Vagina (tissue), 2 donors: ENCODE measurements around the gene MGMT. TPM values are rescaled to one million over a fixed set of nuclear protein-coding genes. Genes with fewer than 3 reads are reported as not detected.

Experiments used
- DNase-seq, 2 donors: peaks; one replicate each; pipeline ENCODE4 v3.0.0-alpha.2; 2017; ENCODE audit errors: extremely low spot score in 2 of 2
- H3K27ac ChIP-seq: fragments of 200-600 bp; sonication (generic); one replicate; pipeline ENCODE4 v1.5.1; 2019
- H3K27me3 ChIP-seq: fragments of 200-600 bp; sonication (generic); one replicate; pipeline ENCODE4 v1.5.1; 2019
- H3K36me3 ChIP-seq, 2 donors: fragments of 200-600 bp; sonication (generic); one replicate each; pipeline ENCODE4 v1.5.1; 2017 to 2019
- H3K4me1 ChIP-seq: fragments of 200-600 bp; sonication (generic); one replicate; pipeline ENCODE4 v1.5.1; 2019
- H3K4me3 ChIP-seq, 2 donors: fragments of 200-600 bp; sonication (generic); 1 replicate in 1 of 2; 2 replicates in 1 of 2; pipeline ENCODE4 v1.5.1; 2016 to 2019
- H3K9me3 ChIP-seq: fragments of 200-600 bp; sonication (generic); one replicate; pipeline ENCODE4 v1.5.1; 2019
- CTCF ChIP-seq, 3 experiments: fragments of 450-650 bp in 2 of 3; fragments of 200-600 bp in 1 of 3; sonication (generic) in 1 of 3; IDR thresholded peaks; one replicate each; pipeline ENCODE4 v1.5.1; 2017 to 2019; ENCODE audit warnings: antibody characterized with exemption in 3 of 3, mild to moderate bottlenecking in 2 of 3, moderate library complexity in 2 of 3
- POLR2A ChIP-seq, 2 donors: fragments of 450-650 bp; IDR thresholded peaks; one replicate each; pipeline ENCODE4 v1.6.1; 2017; ENCODE audit warnings: antibody characterized with exemption in 2 of 2, mild to moderate bottlenecking in 2 of 2, moderate library complexity in 2 of 2
- POLR2AphosphoS5 ChIP-seq, 2 donors: sonication (generic); formaldehyde crosslinking; IDR thresholded peaks; one replicate each; pipeline ENCODE4 v1.9.0; 2017; ENCODE audit warnings: antibody characterized with exemption in 2 of 2, mild to moderate bottlenecking in 2 of 2, low read depth in 1 of 2; ENCODE audit not compliant: insufficient read depth in 1 of 2
- intact Hi-C: fragments of 100-400 bp; cut with DNase I; formaldehyde crosslinking; loops from one replicate; pipeline ENCODE4 v1.15.1; 2023
- total RNA-seq: library from RNA; depleted of rRNA; stranded (reverse); fragments of >200 nt; gene quantifications from one replicate; pipeline ENCODE4 v1.2.3, GENCODE V29; 2016

Gene MGMT
- total RNA-seq = 16.0 TPM

- H3K36me3 ChIP-seq = peaks cover 0 to 6% of the 10 kb centered on the region in 2 donors
- TF ChIP-seq POLR2A (IDR thresholded peaks at IDR 0.05) = peak in 1 of 2 donors; percentile 33
- peak in 1 of 2 donors; percentile 73 for TF ChIP-seq POLR2AphosphoS5 (IDR thresholded peaks at IDR 0.05; ENCODE audit: insufficient read depth in 1 of 2, low read depth in 1 of 2)
- TF ChIP-seq CTCF (IDR thresholded peaks at IDR 0.05) = no peak
- H3K9me3 ChIP-seq = no peaks in the 10 kb centered on the region
- H3K4me1 ChIP-seq = peaks cover 19% of the 10 kb centered on the region
- peak within 1 kb of the TSS; percentile 67 to 82 for H3K4me3 ChIP-seq
- H3K27me3 ChIP-seq = no peaks in the 10 kb centered on the region
- intact Hi-C loops = no loop called here
- DNase-seq = no peak
- H3K27ac ChIP-seq = peak within 1 kb of the TSS; percentile 79
These were observed at the start of gene MGMT for GRCh38 chr10:129466703-129467358. MGMT (plus strand) TSS chr10:129467241.

- Histone ChIP-seq H3K4me3 (no peak overlapping the region), H3K27ac (no peak overlapping the region), H3K9me3 (no peaks in the 10 kb centered on the region), H3K27me3 (no peaks in the 10 kb centered on the region), H3K36me3 (no peaks in the 10 kb centered on the region), H3K4me1 (no peaks in the 10 kb centered on the region)
- TF ChIP-seq CTCF (IDR thresholded peaks at IDR 0.05) (no peak), POLR2A (IDR thresholded peaks at IDR 0.05) (no peak), POLR2AphosphoS5 (IDR thresholded peaks at IDR 0.05; ENCODE audit: insufficient read depth in 1 of 2, low read depth in 1 of 2) (peak in 1 of 2 donors; percentile 25)
- intact Hi-C loops = no loop called here
- no peak for DNase-seq
These were observed 49.2 kb upstream of the MGMT start for GRCh38 chr10:129417870-129418269.

DNA sequence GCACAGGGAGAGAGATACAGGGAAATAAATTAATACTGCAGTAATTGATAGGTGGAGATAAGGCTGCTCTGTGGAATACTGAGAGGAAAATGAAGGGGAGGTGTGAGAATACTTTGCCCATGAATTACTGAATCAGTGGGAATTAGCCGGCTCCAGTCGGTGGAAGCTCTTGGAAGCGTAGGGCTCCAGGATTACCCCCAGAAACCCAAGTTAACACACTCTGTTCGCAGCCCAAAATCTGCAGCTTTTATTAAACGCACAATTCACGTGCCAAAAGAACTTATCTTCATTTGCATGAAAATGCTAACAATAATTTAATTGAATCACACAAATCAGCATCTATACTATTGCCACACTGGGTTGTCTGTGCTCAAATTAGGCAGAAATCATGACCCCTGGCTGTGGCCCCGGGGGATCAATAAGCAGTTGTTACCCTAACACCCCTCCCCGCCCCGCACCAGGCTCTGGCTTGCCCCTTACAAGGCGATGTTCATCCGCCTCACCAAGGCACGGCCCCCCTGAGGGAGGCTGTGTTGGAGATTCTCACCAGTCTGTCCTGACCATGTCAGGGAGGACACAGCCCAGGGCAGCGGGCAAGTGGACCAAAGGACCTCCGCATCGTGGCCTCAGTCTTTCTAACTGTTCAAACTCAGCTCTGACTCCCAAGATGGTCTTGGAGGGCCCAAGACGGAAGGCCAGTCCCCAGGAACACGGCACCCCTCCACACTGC lies 48.4 kb upstream of the MGMT start:
- Histone ChIP-seq H3K27ac (no peak overlapping the region), H3K4me1 (no peaks in the 10 kb centered on the region)
- no peak for DNase-seq

GRCh38 chr10:129419397-129419796 lies 47.6 kb upstream of the MGMT start:
- H3K27me3 ChIP-seq = no peaks in the 10 kb centered on the region
- TF ChIP-seq POLR2A (IDR thresholded peaks at IDR 0.05) (no peak), POLR2AphosphoS5 (IDR thresholded peaks at IDR 0.05; ENCODE audit: insufficient read depth in 1 of 2, low read depth in 1 of 2) (no peak), CTCF (IDR thresholded peaks at IDR 0.05) (no peak)
- no peaks in the 10 kb centered on the region for H3K36me3 ChIP-seq
- intact Hi-C loops = no loop called here
- no peak overlapping the region for H3K27ac ChIP-seq
- H3K9me3 ChIP-seq = no peaks in the 10 kb centered on the region
- H3K4me3 ChIP-seq = no peak overlapping the region
- DNase-seq = no peak
- H3K4me1 ChIP-seq = no peaks in the 10 kb centered on the region

More for the DNA sequence above, 48.4 kb upstream of the MGMT start:
- TF ChIP-seq POLR2AphosphoS5 (IDR thresholded peaks at IDR 0.05; ENCODE audit: insufficient read depth in 1 of 2, low read depth in 1 of 2) (no peak), POLR2A (IDR thresholded peaks at IDR 0.05) (no peak), CTCF (IDR thresholded peaks at IDR 0.05) (no peak)
- Histone ChIP-seq H3K27me3 (no peaks in the 10 kb centered on the region), H3K4me3 (no peak overlapping the region), H3K36me3 (no peaks in the 10 kb centered on the region), H3K9me3 (no peaks in the 10 kb centered on the region)
- intact Hi-C loops = no loop called here
